Putamen (tissue), 1 donor: ENCODE data around the gene WNT3.
"Not testable (repeated sequence)": the region's sequence is repeated elsewhere in the genome, so short reads cannot be mapped to it uniquely, and the experiment has no call there.

Experiments
- DNase-seq: peaks from one replicate; pipeline ENCODE4 v3.0.0-alpha.2; 2016; ENCODE audit warnings: low spot score

WNT3 gene

DNA sequence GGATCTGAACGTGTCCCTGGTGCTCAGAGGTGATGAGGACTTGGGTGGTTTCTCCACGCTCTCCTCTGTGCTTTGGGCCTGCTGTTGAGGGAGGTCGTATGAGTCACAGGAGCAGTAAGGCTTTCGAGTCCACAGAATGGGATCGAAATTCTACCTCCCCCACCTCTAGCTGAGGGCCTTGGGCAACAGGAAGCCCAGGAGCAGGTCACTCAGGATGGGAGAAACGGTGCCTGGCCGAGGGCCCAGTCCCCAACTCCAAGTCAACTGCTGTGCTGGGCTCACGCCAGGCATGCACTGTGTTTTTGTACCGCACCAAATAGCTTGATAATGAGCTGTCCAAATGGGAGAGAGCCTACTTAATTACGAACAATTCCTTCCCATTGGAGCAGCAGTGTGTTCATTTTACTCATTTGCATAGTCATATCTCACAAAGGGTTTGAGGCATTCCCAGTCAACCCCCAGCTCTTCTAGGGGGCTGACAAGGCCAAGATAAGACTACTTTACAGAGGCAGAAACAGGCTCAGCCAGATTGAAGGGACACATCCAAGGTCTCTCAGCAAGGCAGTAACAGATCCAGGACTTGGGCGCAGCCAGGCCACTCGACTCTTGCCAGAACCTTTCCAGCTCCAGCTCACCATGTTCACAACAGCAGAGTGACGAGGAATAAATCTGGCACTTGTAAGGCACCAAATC is 53.6 kb downstream of the WNT3 start:
- DNase-seq = no peak

DNA sequence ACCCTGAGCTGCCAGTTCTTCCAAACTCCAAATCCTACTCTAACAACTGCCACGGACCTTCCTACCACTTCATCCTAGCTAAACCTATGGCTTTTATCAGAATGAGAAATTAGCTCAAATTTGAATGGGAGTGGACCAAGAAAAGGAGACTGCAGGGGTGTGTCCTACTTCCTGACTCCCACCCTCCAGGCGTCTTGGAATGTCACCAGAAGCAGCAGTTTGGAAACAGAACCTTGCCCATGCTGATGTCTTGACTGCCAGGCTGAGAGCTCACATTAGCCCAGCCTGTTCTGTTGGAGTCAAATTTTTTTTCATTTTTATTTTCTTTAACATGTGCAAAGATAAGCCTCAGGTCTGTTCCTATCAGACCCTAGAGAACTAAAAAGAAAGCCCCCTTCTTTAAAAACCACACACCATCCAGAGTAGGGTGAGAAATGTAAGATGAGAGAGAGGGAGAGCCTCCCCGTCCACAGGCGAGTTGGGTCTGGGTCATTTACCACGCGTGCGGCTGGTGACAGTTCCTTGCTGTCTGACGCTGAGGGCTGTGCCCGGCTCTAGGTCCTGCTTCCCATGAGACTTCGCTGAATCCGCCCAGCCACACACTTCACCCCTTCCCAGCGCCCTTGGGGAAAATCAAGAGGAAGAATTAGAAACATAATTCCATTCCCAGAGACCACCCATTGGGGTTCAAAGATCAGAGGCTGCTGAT is 54.3 kb downstream of the WNT3 start:
- DNase-seq = no peak

DNA sequence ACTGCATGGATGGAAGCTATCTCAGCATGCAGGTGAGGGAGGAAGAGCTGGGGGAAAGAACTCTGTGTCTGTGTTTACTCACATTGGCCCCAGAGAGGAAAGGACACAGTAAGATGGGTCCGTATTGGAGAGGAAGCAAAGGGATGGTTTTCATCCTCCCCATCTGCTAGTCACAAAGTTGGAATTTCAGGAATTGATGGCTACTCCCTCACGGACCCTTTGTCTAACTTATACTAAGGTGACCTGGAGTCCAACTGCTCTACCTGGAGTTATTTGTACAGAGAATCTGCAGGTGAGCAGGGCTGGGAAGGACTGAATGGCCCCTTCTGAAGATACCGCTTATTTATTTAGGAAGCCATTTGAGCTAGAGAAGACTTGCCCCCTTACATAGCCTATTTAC is 55.1 kb downstream of the WNT3 start:
- DNase-seq = no peak

DNA sequence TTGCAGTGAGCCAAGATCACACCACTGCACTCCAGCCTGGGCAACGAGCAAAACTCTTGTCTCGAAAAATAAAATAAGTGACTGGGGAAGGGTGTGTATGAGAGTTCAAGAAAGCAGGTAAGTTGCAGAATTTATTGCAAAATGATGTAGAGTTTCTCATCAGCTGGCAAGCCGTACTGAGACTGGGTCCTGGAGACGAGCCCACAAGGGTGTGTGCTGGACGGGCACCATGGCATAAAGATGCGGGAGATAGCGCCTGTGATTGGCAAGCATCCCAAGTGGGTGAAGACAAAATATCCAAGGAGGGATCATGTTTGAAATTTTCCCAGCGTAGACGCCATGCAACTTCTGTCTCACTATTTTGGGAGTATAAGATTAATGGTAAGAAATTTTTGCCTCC is 59.4 kb downstream of the WNT3 start:
- no peak for DNase-seq

DNA sequence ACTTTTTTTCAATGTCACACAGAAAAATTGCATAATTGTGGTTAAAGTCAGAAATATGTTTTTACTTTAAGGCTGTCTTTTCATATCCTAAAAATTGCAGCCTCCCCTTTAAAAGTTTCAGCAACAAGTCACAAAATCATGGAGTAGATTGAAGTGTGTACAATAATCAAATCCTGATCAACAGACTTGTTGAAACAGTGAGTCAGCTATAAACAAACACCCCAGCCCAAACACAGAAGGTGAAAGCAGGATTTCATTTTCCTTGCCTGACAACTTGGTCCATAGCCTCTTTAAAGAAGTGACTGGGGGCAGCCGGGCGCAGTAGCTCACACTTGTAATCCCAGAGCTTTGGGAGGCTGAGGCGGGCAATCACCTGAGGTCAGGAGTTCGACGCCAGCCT is 59.9 kb downstream of the WNT3 start:
- DNase-seq = no peak

DNA sequence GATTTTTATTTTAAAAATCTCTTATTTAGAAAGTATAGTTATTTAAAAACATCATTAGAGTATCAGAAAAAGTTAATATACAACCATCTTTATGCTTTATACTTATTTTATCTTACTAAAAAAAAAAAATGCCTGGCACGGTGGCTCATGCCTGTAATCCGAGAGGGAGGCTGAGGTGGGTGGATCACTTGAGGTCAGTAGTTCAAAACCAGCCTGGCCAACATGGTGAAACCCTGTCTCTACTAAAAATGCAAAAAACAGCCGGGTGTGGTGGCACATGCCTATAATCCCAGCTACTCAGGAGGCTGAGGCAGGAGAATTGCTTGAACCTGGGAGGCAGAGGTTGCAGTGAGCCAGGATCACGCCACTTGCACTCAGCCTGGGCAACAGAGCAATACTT is 60.9 kb downstream of the WNT3 start:
- not testable (repeated sequence) for DNase-seq

DNA sequence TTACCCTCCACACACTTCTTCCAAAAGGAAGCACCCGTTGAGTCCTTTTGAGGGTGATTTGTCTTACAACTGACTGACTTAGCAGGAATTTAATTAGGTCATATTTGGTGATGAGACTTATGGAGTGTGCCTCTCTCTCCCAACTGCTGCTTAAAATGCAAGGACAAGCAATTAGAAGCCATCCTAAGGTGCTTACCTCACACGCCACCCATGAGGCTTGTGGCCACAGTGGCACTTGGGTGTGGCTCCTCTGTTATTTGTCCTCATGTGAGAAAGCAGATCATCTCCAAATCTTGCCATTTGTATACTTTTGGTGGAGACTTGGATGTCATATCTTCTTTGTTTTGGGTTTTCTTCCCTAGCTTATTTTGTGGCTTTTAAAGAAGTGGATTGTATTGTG is 61.6 kb downstream of the WNT3 start:
- no peak for DNase-seq

DNA sequence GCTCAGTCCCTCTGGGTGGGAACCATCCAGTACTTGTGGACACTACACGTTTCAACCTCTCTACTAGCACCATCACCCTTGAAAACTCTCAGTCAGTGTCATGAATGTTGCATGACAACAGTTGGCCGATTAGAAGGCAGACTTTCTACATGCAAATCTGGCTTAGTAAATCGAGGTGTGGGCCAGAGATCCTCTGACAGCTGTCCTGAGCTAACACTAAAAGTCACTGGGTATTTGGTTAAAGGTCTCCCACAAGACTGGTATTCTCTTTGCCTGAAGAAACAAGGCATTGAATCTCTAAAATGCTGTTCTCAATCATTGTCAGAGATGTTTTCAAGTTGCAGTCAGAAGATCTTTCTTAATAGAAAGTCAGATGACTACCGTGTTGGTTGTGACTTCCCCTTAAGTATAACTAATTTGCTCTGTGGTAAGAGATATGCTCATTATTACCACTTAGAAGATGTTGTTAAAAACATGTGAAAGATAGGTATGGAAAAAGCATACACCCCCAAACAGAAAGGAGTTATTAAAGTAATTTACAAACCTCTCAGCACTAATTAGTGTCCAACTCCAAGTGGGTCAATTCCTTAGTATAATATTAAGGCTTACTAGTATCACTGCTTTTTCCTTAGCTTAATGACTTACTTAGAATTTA is 62.3 kb downstream of the WNT3 start:
- no peak for DNase-seq

DNA sequence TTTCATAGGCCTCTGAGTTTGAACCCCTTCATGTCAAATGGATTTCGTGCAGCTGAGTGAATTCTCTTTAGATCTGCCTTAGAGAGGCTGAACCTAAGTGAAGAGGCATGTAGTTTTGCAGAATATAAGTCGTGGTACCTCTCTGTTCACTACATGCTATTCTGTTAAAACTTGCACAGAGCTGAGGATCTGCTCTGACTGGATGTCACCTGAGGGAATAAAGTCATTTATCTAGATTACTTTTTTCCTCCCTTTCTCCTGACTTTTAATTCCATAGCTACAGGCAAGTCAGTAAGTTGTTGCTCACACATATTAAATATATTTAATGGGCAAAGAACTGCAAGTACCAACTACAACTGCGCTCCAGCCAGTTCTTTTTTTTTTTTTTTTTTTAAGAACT is 64.7 kb downstream of the WNT3 start:
- DNase-seq = no peak

DNA sequence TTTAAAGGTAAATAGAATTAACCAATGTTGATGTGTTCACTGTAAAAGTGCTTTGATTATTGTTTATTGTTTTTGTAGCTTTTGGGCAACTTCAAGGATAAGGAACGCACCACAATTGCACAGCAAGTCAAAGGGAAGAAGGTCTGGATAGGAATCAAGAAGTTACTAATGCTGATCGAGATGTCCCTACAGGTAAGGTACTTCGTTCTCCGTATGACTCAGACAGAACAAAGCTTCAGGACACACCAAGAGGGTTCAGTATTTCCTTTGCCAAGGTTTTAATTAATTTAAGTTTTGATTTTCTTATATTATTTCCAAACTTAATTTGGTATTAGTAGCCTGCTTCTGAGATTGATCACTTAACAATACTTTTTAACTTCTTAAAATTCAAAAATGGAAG is 67.1 kb downstream of the WNT3 start:
- DNase-seq = no peak

DNA sequence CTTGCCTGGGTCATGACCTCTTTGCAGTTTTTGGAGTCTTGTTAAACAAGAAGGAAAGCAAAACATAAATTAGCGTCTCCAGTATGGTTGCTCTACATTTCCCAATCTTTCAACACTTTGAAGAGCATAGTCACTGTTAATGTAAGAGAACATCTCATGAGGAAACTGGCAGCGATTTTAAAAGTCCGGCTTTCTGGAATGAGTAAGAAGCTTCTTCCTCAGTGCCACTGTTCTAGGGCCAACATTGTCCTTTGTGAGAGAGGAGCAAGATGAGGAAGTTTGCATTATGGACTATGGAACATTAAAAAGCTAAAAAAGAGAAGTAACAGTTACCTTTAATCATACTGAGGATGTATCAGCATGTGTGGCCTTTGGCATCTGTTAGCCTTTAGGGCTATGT is 73.1 kb downstream of the WNT3 start:
- DNase-seq = no peak

DNA sequence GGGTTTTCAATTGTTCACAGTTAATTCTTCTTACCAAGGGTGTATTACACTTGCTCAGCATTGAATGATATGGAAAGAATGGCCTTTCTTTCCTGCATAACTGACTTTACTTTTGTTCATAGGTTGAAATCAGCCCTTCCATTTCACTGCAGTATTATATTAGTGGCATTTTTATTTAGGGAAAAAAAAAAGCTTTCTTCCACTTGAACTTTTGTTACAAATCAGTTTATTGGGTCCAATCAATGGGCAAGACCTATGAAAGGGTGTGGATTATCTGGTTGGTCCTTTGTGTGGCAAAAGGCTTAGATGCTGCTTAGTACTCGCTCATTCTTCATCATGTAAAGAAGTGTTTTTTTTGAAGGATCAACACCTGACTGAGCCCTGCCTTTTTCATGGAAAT is 74.1 kb downstream of the WNT3 start:
- DNase-seq = no peak

DNA sequence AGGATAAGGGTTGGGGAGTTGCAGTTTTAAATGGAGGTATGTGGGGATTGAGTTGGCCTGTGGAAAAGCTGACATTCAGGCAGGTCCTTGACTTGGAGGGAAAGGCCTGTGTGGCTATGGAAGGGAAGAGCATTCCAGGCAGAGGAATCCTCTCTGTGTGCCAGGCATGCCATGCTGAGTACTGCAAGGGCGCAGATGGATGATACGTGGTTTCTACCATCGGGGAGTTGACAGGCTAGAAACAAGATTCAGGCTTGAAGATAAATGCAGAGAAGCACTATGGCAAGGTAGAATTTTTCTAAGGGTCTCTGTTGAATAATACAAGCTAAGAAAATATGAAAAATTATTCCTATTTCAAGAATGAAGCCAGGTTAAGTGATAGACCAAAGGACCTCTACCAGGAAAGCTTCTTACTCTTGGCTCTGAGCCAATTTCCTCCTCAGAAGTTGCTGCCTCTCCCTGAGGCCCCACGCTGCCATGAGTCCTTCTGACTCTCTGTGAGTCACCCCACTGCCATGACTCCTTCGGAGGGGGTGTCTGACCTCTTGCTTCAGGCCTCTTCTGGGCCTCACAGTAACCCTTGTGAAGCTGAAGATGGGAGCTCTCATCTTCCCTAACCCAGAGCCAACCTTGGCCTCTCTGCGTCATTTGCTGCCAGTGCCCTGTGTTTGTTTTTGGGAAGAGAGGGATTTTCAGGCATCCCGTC is 75.8 kb downstream of the WNT3 start:
- no peak for DNase-seq

DNA sequence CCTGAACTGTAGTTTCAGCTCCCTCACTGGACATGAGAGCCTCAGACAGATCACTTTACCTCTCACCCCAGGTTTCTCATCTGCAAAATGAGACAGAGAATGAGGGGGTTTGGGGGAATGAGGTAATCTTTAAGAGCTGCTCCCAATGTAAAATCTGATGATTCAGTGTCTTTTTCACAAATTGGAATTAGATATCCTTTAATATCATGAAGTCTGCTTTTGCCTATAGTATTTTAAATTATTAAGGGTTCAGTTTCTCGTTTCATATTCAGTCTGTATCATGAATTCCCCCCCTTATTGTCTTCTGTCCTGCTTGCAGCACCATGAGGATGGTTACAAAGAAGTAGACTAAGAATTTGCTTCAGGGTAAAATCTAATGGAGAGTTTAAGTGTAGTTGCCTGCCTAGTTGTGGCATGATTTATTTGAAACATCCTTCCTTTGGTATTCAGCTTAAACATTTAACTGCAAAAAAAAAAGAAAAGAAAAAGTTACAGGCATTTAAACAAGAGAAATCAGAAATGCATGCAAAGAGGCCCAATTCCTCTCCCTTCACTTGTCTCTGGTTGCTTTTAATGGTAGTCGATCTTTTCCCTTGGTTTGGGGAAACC is 77.3 kb downstream of the WNT3 start:
- DNase-seq = no peak

DNA sequence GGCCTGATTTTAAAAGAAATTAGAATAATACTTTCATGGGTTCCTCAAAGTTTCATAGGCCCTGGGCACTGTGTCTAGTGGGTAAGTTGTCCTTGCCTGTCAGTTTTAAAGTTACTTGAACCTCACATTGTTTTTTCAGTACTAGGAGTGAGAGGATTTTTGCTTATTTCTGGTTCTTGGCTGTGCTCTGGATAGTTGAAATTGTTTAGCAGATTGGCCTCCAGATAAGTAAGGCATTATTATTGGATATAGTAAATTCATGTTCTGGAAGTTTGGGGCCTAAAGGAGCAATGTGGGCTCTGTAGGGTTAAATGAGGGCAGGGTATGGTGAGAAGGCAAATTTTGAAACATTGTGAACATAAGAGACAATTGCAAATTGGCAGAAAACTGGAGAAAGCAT is 78.5 kb downstream of the WNT3 start:
- no peak for DNase-seq

DNA sequence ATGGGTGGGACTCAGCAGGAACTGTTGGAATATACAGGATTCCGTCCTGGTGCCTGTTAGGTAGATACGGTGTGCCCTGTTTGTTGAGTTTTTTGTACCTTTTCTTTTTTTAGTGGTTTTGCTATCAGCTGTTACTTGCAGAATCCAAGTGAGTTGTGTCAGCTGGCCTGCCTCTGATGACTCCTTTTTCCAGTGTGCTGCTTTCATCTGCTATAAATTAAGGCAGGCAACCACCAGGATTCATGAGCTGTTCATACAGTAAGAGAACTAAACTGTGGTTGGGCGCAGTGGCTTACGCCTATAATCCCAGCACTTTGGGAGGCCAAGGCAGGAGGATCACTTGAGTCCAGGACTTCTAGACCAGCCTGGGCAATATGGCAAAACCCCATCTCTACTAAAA is 79.9 kb downstream of the WNT3 start:
- DNase-seq = no peak

DNA sequence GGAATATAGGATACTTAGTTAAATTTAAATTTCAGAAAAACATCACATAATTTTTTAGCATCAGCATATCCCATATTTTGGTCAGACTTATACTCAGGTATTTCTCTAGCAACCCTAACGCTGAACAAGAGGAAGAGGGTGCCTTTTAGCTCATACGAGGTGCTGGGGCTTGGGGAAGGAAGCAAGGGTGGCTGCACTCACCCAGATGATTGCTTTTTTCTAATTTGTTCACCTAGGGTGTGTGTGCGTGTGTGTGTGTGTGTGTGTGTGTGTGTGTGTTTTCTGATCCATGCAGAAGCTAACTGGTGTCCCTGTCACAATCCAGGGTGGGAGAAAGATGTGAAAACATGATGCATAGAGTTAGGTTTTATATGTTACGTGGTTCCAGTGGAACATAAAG is 81.2 kb downstream of the WNT3 start:
- DNase-seq = no peak

DNA sequence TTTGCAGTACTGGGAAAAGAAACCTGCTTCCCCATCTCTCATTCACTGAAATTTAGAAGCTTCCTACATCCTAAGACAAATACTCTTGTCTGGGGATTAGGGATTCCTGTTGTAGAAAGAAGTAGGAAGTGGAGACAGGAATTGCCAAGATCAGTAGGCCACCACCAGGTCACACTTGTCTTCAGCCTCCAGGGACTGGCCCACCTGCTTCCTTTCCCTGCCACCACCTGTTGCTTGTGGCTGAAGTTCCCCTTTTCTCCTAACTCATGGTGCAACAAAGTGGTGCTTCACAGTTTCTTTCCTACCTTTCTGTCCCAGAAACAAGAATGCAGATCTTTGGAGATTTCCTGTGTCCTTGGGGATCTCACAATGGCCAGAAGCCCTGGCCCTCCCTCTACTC is 82.4 kb downstream of the WNT3 start:
- DNase-seq = no peak

DNA sequence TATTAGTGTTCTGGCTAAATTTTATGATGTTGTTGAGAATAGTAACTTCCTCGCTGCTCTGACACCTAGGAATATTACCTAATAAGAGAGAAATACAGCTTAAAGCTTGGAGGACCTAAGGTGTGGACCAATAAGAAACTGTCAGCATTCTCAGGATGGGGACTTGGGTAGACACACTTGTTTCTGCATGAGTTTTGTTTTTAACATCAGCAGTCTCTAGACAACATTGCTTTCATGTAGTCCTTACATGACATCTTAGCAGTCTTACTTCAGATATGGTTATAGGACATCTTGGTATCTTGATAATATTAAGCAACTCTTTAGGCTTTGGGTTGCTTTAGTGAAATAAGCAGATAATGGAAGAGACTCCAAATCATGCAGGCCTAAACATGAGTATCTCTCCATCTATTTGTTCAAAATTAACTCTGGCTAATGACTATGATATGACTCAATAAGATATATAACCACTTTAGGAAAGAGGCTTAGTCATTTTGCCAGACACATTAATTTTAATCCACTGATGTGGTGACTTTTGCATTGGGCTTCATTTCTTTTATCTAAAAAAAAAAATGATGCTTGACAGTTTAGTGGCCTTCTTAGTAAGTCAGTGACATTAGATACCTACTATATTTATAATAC is 84.5 kb downstream of the WNT3 start:
- no peak for DNase-seq

DNA sequence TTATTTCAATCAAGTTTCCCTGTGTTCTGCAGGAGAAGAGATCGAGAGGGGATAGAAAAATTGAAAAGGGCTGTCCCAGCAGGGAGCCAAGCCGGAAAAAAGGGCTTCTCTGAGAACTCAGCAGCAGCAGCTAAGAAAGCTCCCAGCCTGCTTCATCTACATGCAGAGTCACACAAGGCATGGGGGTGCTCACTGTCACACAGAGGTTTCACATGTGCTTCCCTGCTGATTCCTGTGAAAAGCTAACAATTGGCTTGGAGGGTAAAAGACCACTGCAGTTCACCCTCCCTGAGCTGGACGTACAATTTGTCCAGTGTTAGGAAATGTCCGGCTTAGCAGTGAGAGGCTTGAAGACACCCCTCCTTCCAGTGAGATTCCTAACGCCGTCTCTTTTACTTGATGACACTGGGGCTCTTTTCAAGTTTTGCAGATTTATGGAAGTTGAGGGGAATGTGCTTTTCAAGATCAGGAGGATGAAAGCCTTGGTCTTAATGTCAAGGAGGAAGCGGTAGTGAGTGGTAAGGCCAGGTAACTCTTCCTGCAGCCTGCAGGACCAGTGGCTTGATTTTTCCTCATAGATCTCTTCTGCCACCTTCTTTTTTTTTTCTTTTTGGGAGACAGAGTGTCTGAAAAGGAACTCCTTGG is 85.6 kb downstream of the WNT3 start:
- peak; percentile 4 for DNase-seq

DNA sequence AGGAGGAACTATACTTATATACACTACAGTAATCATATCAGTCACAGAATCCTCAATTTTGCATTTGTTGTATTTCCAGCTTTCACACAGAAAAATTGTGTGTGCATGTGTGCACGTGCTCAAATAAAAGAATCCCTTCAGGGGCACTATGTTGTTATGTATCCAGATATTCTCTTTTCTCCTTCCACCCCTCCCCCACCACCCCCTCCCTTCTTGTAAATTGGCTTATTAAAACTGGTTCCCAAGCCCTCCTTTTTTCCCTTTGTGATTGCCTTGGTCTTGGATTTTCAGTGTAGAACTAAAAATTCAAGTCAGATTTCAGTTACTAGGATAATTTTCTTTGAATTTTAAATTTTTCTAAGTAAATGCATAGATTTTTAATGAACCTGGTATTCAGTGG is 86.3 kb downstream of the WNT3 start:
- DNase-seq = no peak
